Kidney epithelial cell (primary cell): ENCODE measurements around the gene RASAL1. TPM values are rescaled to one million over a fixed set of nuclear protein-coding genes. Genes with fewer than 3 reads are reported as not detected.

Source experiments
- DNase-seq: peaks from one replicate; pipeline ENCODE4 v3.0.0-alpha.2; 2010; ENCODE audit warnings: low read depth
- H3K27me3 ChIP-seq: 2 replicates; pipeline ENCODE4 v1.6.0; 2011; ENCODE audit warnings: low read length; ENCODE audit not compliant: control insufficient read depth, insufficient read depth
- H3K36me3 ChIP-seq: 2 replicates; pipeline ENCODE4 v1.5.1; 2011; ENCODE audit warnings: low read length; ENCODE audit not compliant: control insufficient read depth, insufficient read depth
- H3K4me3 ChIP-seq: 2 replicates; pipeline ENCODE4 v1.5.1; 2011; ENCODE audit warnings: low read depth, mild to moderate bottlenecking, control low read depth, low read length
- total RNA-seq: library from RNA; depleted of rRNA; stranded (reverse); fragments of >200 nt; gene quantifications from 2 replicates; pipeline ENCODE4 v1.2.3, GENCODE V29; 2015
- TF ChIP-seq, protein P1 (sequence below): IDR thresholded peaks from 2 replicates; pipeline ENCODE4 v1.5.1; 2011; ENCODE audit warnings: mild to moderate bottlenecking, moderate library complexity, low read length, control low read depth, inconsistent platforms; ENCODE audit not compliant: insufficient read depth, poor library complexity, severe bottlenecking

Gene RASAL1
- total RNA-seq, 1 donor from 2014 or later, result 1.1 TPM

GRCh38 chr12:113065126-113066007 is 70.2 kb downstream of the RASAL1 start:
- TF ChIP-seq, protein P1, sequence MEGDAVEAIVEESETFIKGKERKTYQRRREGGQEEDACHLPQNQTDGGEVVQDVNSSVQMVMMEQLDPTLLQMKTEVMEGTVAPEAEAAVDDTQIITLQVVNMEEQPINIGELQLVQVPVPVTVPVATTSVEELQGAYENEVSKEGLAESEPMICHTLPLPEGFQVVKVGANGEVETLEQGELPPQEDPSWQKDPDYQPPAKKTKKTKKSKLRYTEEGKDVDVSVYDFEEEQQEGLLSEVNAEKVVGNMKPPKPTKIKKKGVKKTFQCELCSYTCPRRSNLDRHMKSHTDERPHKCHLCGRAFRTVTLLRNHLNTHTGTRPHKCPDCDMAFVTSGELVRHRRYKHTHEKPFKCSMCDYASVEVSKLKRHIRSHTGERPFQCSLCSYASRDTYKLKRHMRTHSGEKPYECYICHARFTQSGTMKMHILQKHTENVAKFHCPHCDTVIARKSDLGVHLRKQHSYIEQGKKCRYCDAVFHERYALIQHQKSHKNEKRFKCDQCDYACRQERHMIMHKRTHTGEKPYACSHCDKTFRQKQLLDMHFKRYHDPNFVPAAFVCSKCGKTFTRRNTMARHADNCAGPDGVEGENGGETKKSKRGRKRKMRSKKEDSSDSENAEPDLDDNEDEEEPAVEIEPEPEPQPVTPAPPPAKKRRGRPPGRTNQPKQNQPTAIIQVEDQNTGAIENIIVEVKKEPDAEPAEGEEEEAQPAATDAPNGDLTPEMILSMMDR, result no peak
- Histone ChIP-seq H3K27me3 (peaks cover 24% of the 10 kb centered on the region), H3K36me3 (no peaks in the 10 kb centered on the region), H3K4me3 (no peak overlapping the region)
- no peak for DNase-seq

DNA sequence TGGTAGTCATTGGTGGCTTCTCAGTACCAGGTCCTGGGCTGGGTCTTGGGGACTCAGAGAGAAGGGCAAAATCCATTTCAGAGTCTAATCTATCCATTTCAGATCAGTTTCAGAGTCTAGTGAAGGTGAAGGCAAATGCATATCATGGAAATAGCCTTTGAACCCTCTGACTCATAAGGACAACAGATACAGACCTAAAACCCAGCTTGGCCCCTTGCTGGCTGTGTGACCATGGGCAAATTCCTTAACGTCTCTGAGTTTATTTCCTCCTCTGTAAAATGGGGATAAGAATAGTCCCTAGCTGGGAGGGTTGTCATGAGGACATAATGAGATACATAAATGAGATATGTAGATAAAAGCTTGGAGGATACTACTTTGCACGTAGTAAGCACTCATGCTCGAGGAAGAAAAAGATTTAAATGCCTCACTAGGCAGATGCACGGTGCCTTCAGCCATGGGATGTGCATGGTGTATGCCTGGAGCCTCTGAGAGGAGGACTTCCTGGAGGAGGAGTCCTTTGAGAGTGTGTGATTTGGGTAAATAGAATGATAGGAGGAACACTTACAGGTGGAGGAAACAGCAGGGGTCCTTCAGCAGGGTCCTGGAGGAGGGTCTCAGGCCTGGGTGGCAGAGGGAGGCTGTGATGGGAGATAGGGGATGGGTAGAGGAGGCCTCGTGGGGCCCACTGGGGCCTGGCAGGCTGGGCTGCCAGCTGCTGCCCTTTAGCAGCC is 71.0 kb downstream of the RASAL1 start:
- TF ChIP-seq, protein P1, result no peak
- DNase-seq, result no peak
- no peaks in the 10 kb centered on the region for H3K36me3 ChIP-seq
- no peak overlapping the region for H3K4me3 ChIP-seq
- H3K27me3 ChIP-seq, result peaks cover 24% of the 10 kb centered on the region

GRCh38 chr12:113063396-113064350 is 71.9 kb downstream of the RASAL1 start:
- Histone ChIP-seq H3K4me3 (no peak overlapping the region), H3K27me3 (peaks cover 24% of the 10 kb centered on the region), H3K36me3 (no peaks in the 10 kb centered on the region)
- TF ChIP-seq, protein P1, result no peak
- no peak for DNase-seq

GRCh38 chr12:113062502-113063395 is 72.8 kb downstream of the RASAL1 start:
- Histone ChIP-seq H3K4me3 (no peak overlapping the region), H3K27me3 (peaks cover 33% of the 10 kb centered on the region), H3K36me3 (no peaks in the 10 kb centered on the region)
- DNase-seq, result no peak
- TF ChIP-seq, protein P1, result no peak
